ENCODE data around the gene DDX50. TPM values are rescaled to one million over a fixed set of nuclear protein-coding genes. Genes with fewer than 3 reads are reported as not detected.
"Not testable (repeated sequence)": the region's sequence is repeated elsewhere in the genome, so short reads cannot be mapped to it uniquely, and the experiment has no call there.

Gene DDX50
- total RNA-seq, 1 donor: 61.7 TPM

DNA sequence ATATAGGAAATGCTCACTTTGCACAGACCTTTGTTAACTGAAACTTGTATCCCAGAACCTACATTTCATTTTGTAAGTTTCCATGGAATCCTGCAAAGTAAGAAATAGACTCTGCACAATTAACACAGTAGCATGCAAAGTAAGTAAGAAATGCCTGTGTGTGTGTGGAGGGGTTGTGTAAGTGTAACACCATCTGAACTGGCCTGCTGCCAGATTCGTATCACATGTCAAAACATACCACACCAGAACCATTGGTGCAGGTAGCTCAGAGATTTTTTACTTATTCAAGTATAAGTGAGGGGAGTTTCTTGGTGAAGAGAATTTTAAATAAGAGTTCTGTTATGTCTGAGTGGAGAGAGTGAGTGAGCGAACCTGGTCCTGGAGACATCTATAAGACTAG, 37.0 kb downstream of the DDX50 start:
- peak; percentile 24 for DNase-seq (ENCODE audit: low read depth)
- no peak overlapping the region for H3K4me3 ChIP-seq (ENCODE audit: low read depth, low read length)
- TF ChIP-seq, protein P1, sequence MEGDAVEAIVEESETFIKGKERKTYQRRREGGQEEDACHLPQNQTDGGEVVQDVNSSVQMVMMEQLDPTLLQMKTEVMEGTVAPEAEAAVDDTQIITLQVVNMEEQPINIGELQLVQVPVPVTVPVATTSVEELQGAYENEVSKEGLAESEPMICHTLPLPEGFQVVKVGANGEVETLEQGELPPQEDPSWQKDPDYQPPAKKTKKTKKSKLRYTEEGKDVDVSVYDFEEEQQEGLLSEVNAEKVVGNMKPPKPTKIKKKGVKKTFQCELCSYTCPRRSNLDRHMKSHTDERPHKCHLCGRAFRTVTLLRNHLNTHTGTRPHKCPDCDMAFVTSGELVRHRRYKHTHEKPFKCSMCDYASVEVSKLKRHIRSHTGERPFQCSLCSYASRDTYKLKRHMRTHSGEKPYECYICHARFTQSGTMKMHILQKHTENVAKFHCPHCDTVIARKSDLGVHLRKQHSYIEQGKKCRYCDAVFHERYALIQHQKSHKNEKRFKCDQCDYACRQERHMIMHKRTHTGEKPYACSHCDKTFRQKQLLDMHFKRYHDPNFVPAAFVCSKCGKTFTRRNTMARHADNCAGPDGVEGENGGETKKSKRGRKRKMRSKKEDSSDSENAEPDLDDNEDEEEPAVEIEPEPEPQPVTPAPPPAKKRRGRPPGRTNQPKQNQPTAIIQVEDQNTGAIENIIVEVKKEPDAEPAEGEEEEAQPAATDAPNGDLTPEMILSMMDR (IDR thresholded peaks at IDR 0.05; ENCODE audit: insufficient read depth, low read depth, low read length): no peak

DNA sequence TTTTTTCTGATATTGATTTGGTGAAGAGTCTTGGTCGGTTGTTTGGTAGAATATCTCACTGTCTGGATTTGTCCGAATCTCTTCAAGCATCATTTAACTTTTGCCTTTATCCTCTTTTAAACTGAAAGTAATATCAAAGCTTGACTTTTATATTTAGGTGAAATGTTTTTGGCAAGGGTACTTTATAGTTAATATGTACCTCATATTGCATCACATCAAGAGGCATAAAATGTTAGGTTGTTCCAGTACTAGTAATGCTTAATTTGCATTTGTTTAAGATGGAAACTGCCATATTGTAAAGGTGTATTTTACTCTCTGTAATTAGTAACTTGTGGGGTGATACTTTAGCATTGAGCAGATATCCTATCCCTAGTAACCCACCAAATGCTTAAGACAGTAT, 37.8 kb downstream of the DDX50 start:
- H3K4me3 ChIP-seq (ENCODE audit: low read depth, low read length): no peak overlapping the region
- no peak for DNase-seq (ENCODE audit: low read depth)
- TF ChIP-seq, protein P1 (IDR thresholded peaks at IDR 0.05; ENCODE audit: insufficient read depth, low read depth, low read length): no peak

GRCh38 chr10:68940917-68941316, 39.8 kb downstream of the DDX50 start:
- not testable (repeated sequence) for H3K4me3 ChIP-seq (ENCODE audit: low read depth, low read length); DNase-seq (ENCODE audit: low read depth)

DNA sequence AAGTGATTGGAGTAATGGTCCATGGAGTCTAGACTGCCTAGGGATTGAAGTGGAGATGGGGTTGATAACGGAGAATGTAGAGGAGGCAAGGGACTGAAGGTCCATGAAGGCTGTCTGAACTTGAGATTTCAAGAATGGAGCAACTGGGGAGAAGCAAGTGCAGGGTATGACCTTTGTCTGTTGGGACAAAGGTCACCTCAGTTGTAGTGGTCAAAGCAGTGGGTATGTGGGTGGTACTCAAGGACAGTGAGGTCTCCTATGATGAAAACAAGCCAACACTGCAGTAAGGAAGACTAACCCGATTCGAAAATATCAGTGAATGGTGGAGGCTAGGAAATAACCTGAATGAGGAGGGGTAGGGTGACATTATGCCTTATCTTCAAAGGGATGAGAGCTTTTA, 49.5 kb downstream of the DDX50 start:
- no peak for DNase-seq (ENCODE audit: low read depth)
- no peak overlapping the region for H3K4me3 ChIP-seq (ENCODE audit: low read depth, low read length)
- TF ChIP-seq, protein P1 (IDR thresholded peaks at IDR 0.05; ENCODE audit: insufficient read depth, low read depth, low read length): no peak

GRCh38 chr10:68954904-68955303, 53.8 kb downstream of the DDX50 start:
- H3K4me3 ChIP-seq (ENCODE audit: low read depth, low read length): no peak overlapping the region
- TF ChIP-seq, protein P1 (IDR thresholded peaks at IDR 0.05; ENCODE audit: insufficient read depth, low read depth, low read length): no peak
- DNase-seq (ENCODE audit: low read depth): no peak

GRCh38 chr10:68955355-68955831, 54.3 kb downstream of the DDX50 start:
- TF ChIP-seq, protein P1 (IDR thresholded peaks at IDR 0.05; ENCODE audit: insufficient read depth, low read depth, low read length): no peak
- DNase-seq (ENCODE audit: low read depth): no peak

GRCh38 chr10:68955832-68956532, 54.9 kb downstream of the DDX50 start, which contains the start of gene DDX21:
Gene DDX21 (plus strand): TSS chr10:68956170. CDS start chr10:68956226, 56 bp downstream.
- H3K4me3 ChIP-seq (ENCODE audit: low read depth, low read length): peak within 1 kb of the TSS; percentile 98
- DNase-seq (ENCODE audit: low read depth): peak; percentile 95
- TF ChIP-seq, protein P1 (IDR thresholded peaks at IDR 0.05; ENCODE audit: insufficient read depth, low read depth, low read length): peak; percentile 57

More at GRCh38 chr10:68955355-68955831, 54.3 kb downstream of the DDX50 start:
- peak overlapping the region; percentile 98 for H3K4me3 ChIP-seq (ENCODE audit: low read depth, low read length)

All from fibroblast of villous mesenchyme (primary cell).